A549 (cell line): Measurements from ENCODE around the gene ZNF768. TPM values are rescaled to one million over a fixed set of nuclear protein-coding genes. Genes with fewer than 3 reads are reported as not detected.

Experiments used
- ATAC-seq, 2 experiments: fragments of 200-7000 bp in 1 of 2; fragments of >200 bp in 1 of 2; cut with Nextera tagmentation in 1 of 2; cut with Tn5 transposase in 1 of 2; 3 replicates each; pipeline versions ENCODE4 v1.8.0 to v1.9.1; 2018 to 2020; ENCODE audit warnings: mild to moderate bottlenecking in 1 of 2, moderate library complexity in 1 of 2
- CTCF ChIA-PET: fragments of 300-600 bp; sonication (Branson Sonifier 250); formaldehyde crosslinking; extraction: SDS; loops from one replicate; lab custom pipeline; 2021; ENCODE audit warnings: antibody characterized with exemption, inconsistent platforms; lab: Yijun Ruan, JAX
- POLR2A ChIA-PET: fragments of 350-600 bp; formaldehyde crosslinking; extraction: SDS; loops from one replicate; lab custom pipeline; 2021; ENCODE audit warnings: antibody characterized with exemption, inconsistent platforms; lab: Yijun Ruan, JAX
- DNase-seq, 2 experiments: peaks; one replicate each; pipeline versions ENCODE4 v3.0.0 to v3.0.0-alpha.2; 2011 to 2016; ENCODE audit warnings: low read depth in 1 of 2, low spot score in 1 of 2
- FAIRE-seq: peaks from 2 replicates; lab custom pipeline; 2011; peaks lifted over from hg19 to GRCh38; lab: Jason Lieb, UNC
- H3K27ac ChIP-seq, 2 experiments: fragments of >200 bp; sonication (Bioruptor Twin); formaldehyde crosslinking; 3 replicates each; pipeline ENCODE4 v1.5.1; 2016 to 2017
- H3K4me1 ChIP-seq: fragments of >200 bp; sonication (Bioruptor Twin); formaldehyde crosslinking; 3 replicates; pipeline ENCODE4 v1.6.1; 2016
- H3K4me2 ChIP-seq: fragments of >200 bp; sonication (Bioruptor Twin); formaldehyde crosslinking; 3 replicates; pipeline ENCODE4 v1.6.1; 2016
- H3K4me3 ChIP-seq: fragments of >200 bp; sonication (Bioruptor Twin); formaldehyde crosslinking; 3 replicates; pipeline ENCODE4 v1.5.1; 2016
- H3K9me3 ChIP-seq: fragments of >200 bp; sonication (Bioruptor Twin); formaldehyde crosslinking; 3 replicates; pipeline ENCODE4 v1.6.1; 2016
- CBX8 ChIP-seq: fragments of 200-600 bp; sonication (generic); IDR thresholded peaks from 2 replicates; pipeline ENCODE4 v1.6.1; 2016
- CHD4 ChIP-seq: fragments of 200-600 bp; sonication (generic); IDR thresholded peaks from 2 replicates; pipeline ENCODE4 v1.6.1; 2016; ENCODE audit warnings: antibody characterized with exemption, mild to moderate bottlenecking, borderline replicate concordance
- EP300 ChIP-seq, 2 experiments: fragments of >200 bp; sonication (Bioruptor Twin); formaldehyde crosslinking; IDR thresholded peaks; 2 replicates in 1 of 2; 3 replicates in 1 of 2; pipeline ENCODE4 v1.6.1; 2016 to 2017
- FOSL2 ChIP-seq, 2 experiments: fragments of 450-650 bp in 1 of 2; fragments of >200 bp in 1 of 2; sonication (Bioruptor Twin) in 1 of 2; formaldehyde crosslinking; IDR thresholded peaks; 2 replicates each; pipeline versions ENCODE4 v1.5.0 to v1.6.1; 2016 to 2020; ENCODE audit warnings: mild to moderate bottlenecking in 1 of 2, moderate library complexity in 1 of 2
- GATA3 ChIP-seq: IDR thresholded peaks from 2 replicates; pipeline ENCODE4 v1.6.1; 2012; ENCODE audit warnings: borderline replicate concordance
- HOXA7 ChIP-seq: fragments of 250-450 bp; sonication (Bioruptor Pico); IDR thresholded peaks from 2 replicates; pipeline ENCODE4 v1.5.0; 2020; ENCODE audit warnings: mild to moderate bottlenecking, moderate library complexity
- HOXB13 ChIP-seq: fragments of 250-450 bp; sonication (Bioruptor Pico); IDR thresholded peaks from 2 replicates; pipeline ENCODE4 v1.5.0; 2020; ENCODE audit warnings: low read depth, mild to moderate bottlenecking, moderate library complexity
- HOXB5 ChIP-seq: fragments of 250-450 bp; sonication (Bioruptor Pico); IDR thresholded peaks from 2 replicates; pipeline ENCODE4 v1.5.0; 2020; ENCODE audit warnings: mild to moderate bottlenecking, moderate library complexity
- JUNB ChIP-seq: fragments of >200 bp; sonication (Bioruptor Twin); formaldehyde crosslinking; IDR thresholded peaks from 2 replicates; pipeline ENCODE4 v1.6.1; 2016
- MAFK ChIP-seq: fragments of 450-650 bp; IDR thresholded peaks from 2 replicates; pipeline ENCODE4 v1.6.1; 2014; ENCODE audit not compliant: partially characterized antibody
- NPAS2 ChIP-seq: fragments of 250-450 bp; sonication (Bioruptor Pico); IDR thresholded peaks from 2 replicates; pipeline ENCODE4 v1.8.0; 2022; ENCODE audit warnings: mild to moderate bottlenecking, moderate library complexity, borderline replicate concordance
- NR3C1 ChIP-seq: fragments of >200 bp; sonication (Bioruptor Twin); formaldehyde crosslinking; IDR thresholded peaks from 3 replicates; pipeline ENCODE4 v1.6.1; 2017
- PHF8 ChIP-seq: fragments of 200-600 bp; sonication (generic); IDR thresholded peaks from 2 replicates; pipeline ENCODE4 v1.6.1; 2016; ENCODE audit warnings: low read depth, mild to moderate bottlenecking, antibody characterized with exemption, moderate library complexity, borderline replicate concordance
- RARB ChIP-seq: fragments of 250-450 bp; sonication (Bioruptor Pico); IDR thresholded peaks from 2 replicates; pipeline ENCODE4 v1.8.0; 2021; ENCODE audit warnings: mild to moderate bottlenecking, moderate library complexity
- RCOR1 ChIP-seq: fragments of 150-350 bp; IDR thresholded peaks from 2 replicates; pipeline ENCODE4 v1.6.1; 2014; ENCODE audit warnings: antibody characterized with exemption, low read length, low read depth
- SMC3 ChIP-seq: fragments of >200 bp; sonication (Bioruptor Twin); formaldehyde crosslinking; IDR thresholded peaks from 3 replicates; pipeline ENCODE4 v1.6.1; 2018; ENCODE audit warnings: inconsistent platforms
- USF2 ChIP-seq: fragments of 450-650 bp; IDR thresholded peaks from 2 replicates; pipeline ENCODE4 v1.6.1; 2014; ENCODE audit warnings: antibody characterized with exemption
- ZC3H11A ChIP-seq: fragments of 450-650 bp; IDR thresholded peaks from 2 replicates; pipeline ENCODE4 v1.6.1; 2014; ENCODE audit warnings: antibody characterized with exemption, mild to moderate bottlenecking
- ZSCAN20 ChIP-seq: fragments of 250-450 bp; sonication (Bioruptor Pico); IDR thresholded peaks from 2 replicates; pipeline ENCODE4 v1.8.0; 2022; ENCODE audit warnings: mild to moderate bottlenecking, moderate library complexity
- WGBS: methylation state at CpG from one replicate; pipeline ENCODE4 v1.1.6; 2017; ENCODE audit errors: missing lambda C conversion rate; 5-methylcytosine and 5-hydroxymethylcytosine counted together
- polyA plus RNA-seq, 4 experiments: library from polyadenylated mRNA; depleted of rRNA in 3 of 4; stranded (reverse); fragments of >200 nt; fragmentation: RNase III in 1 of 4; extraction: RNeasy Plus Mini Kit Qiagen cat#74134 plus additional on column Dnase treatment in 1 of 4; gene quantifications; 2 replicates in 3 of 4; 3 replicates in 1 of 4; pipeline ENCODE4 v1.2.3, GENCODE V29; 2011 to 2017
- TF ChIP-seq, protein P1 (sequence below): fragments of 200-600 bp; sonication (generic); IDR thresholded peaks from 2 replicates; pipeline ENCODE4 v1.6.1; 2016; ENCODE audit warnings: antibody characterized with exemption, mild to moderate bottlenecking, moderate library complexity

Gene ZNF768
- polyA plus RNA-seq, 2 of the 4 experiments (the other 2 are of a cell fraction), result 17.0 to 33.6 TPM

DNA sequence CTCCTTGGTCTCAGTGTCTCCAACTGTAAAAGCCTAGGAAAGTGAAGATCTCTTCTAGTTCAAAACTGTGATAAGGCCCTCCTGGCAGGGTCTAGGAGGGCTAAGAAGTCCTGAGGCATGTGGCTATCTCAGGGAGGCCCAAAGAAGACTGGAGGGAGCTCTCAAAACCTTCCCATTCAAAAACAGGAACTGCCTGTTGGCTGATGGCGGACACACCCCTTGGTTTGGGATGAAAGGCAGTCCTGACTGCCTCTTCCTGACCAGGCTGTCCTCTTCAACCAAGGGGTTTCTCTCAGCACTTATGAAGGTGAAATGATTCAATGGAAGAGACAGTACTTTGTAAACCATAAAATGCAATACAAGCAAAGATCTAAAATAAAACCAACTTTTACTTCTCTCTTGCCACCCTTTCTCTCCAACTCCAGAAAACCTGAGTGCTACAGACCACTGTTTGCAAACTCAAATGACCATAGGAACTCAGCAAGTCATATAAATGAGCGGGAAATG is 27.1 kb upstream of the ZNF768 start:
- FAIRE-seq, result no peak
- peaks cover 15% of the 10 kb centered on the region for H3K4me1 ChIP-seq

DNA sequence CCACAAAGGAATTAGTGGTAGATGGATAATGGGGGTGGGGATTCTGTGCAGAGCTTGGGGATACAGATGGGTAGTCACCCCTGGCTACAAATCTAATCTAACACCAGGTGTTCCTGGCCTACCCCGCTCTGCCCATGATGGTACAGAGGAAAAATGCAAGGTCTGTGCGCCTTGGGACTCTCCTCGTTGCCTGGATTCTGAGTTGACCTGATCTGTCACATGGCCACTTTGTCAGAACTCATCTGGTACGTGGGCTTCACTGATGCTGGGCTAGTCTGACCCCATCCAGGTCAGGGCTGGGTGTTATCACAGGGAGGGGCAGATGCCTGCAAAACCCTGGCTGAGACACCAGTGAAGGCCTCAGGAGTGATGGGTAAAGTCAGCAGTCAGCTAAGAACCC is 26.6 kb upstream of the ZNF768 start:
- Histone ChIP-seq H3K4me3 (no peak overlapping the region), H3K4me1 (peaks cover 15% of the 10 kb centered on the region), H3K27ac (no peak overlapping the region)
- FAIRE-seq (no peak), DNase-seq (no peak)
- TF ChIP-seq ZSCAN20 (CRISPR knock-in tag) (no peak), NR3C1 (no peak), HOXA7 (CRISPR knock-in tag) (no peak), MAFK (no peak), CHD4 (no peak), NPAS2 (no peak), HOXB5 (CRISPR knock-in tag) (no peak), GATA3 (no peak), USF2 (no peak), PHF8 (no peak), HOXB13 (CRISPR knock-in tag) (no peak)
- TF ChIP-seq, all 56 proteins: peak for 0
- no peaks in the 10 kb centered on the region for H3K9me3 ChIP-seq
- WGBS, result 92% methylated on average over 4 of the region's 4 CpGs
- ATAC-seq, result no peak
- POLR2A ChIA-PET, result no interaction called here
- CTCF ChIA-PET, result interaction anchor here (2.3 to 3.0 kb wide), 2 partner anchors 18 to 76 kb away, joined by 5 to 10 read pairs; no protein-coding TSS in a partner anchor
- H3K4me2 ChIP-seq, result no peak overlapping the region

More for the DNA sequence above, 27.1 kb upstream of the ZNF768 start:
- no peak for TF ChIP-seq CHD4
- TF ChIP-seq FOSL2 (IDR thresholded peaks at IDR 0.05), result no peak
- TF ChIP-seq FOSL2 (CRISPR knock-in tag; IDR thresholded peaks at IDR 0.05), result no peak
- TF ChIP-seq MAFK, result no peak
- no peak for TF ChIP-seq GATA3
- TF ChIP-seq JUNB, result no peak
- TF ChIP-seq RCOR1, result no peak
- no peak for TF ChIP-seq CBX8
- no peak for TF ChIP-seq EP300 (IDR thresholded peaks at IDR 0.05)
- no peak for TF ChIP-seq SMC3
- TF ChIP-seq, protein P1, sequence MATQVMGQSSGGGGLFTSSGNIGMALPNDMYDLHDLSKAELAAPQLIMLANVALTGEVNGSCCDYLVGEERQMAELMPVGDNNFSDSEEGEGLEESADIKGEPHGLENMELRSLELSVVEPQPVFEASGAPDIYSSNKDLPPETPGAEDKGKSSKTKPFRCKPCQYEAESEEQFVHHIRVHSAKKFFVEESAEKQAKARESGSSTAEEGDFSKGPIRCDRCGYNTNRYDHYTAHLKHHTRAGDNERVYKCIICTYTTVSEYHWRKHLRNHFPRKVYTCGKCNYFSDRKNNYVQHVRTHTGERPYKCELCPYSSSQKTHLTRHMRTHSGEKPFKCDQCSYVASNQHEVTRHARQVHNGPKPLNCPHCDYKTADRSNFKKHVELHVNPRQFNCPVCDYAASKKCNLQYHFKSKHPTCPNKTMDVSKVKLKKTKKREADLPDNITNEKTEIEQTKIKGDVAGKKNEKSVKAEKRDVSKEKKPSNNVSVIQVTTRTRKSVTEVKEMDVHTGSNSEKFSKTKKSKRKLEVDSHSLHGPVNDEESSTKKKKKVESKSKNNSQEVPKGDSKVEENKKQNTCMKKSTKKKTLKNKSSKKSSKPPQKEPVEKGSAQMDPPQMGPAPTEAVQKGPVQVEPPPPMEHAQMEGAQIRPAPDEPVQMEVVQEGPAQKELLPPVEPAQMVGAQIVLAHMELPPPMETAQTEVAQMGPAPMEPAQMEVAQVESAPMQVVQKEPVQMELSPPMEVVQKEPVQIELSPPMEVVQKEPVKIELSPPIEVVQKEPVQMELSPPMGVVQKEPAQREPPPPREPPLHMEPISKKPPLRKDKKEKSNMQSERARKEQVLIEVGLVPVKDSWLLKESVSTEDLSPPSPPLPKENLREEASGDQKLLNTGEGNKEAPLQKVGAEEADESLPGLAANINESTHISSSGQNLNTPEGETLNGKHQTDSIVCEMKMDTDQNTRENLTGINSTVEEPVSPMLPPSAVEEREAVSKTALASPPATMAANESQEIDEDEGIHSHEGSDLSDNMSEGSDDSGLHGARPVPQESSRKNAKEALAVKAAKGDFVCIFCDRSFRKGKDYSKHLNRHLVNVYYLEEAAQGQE, result no peak
- no peak for TF ChIP-seq RARB
- TF ChIP-seq ZC3H11A, result no peak
- no peak overlapping the region for H3K4me3 ChIP-seq
- ChIA-PET POLR2A (no interaction called here), CTCF (interaction anchor here (1.9 to 3.0 kb wide), 3 partner anchors 17 to 76 kb away, joined by 5 to 10 read pairs (median 8); no protein-coding TSS in a partner anchor)
- no peaks in the 10 kb centered on the region for H3K9me3 ChIP-seq
- no peak for DNase-seq
- H3K27ac ChIP-seq, result no peak overlapping the region
- no peak overlapping the region for H3K4me2 ChIP-seq
- WGBS, result 93% methylated on average over 2 of the region's 2 CpGs
- ATAC-seq, result no peak
